ENCODE results near the gene ST3GAL4.
"Not testable (repeated sequence)": the region's sequence is repeated elsewhere in the genome, so short reads cannot be mapped to it uniquely, and the experiment has no call there.

ST3GAL4 gene

DNA sequence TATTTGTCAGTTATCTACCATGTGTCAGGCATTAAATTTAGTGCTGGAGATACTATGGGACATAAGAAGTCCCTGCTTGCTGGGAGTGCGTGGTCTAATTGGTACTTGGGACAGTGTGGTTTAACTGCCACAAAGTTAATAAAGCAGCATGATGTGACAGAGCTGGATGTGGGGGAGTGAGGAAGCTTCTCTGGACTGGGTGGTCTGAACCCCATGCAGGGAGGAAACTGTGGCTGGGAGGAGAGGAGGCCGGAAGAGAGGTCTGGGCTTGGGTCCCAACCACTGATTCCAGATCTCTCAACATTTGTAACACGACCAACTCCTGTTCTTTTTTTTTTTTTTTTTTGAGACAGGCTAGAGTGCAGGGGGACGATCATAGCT lies 37.1 kb downstream of the ST3GAL4 start:
- TF ChIP-seq, protein P1, sequence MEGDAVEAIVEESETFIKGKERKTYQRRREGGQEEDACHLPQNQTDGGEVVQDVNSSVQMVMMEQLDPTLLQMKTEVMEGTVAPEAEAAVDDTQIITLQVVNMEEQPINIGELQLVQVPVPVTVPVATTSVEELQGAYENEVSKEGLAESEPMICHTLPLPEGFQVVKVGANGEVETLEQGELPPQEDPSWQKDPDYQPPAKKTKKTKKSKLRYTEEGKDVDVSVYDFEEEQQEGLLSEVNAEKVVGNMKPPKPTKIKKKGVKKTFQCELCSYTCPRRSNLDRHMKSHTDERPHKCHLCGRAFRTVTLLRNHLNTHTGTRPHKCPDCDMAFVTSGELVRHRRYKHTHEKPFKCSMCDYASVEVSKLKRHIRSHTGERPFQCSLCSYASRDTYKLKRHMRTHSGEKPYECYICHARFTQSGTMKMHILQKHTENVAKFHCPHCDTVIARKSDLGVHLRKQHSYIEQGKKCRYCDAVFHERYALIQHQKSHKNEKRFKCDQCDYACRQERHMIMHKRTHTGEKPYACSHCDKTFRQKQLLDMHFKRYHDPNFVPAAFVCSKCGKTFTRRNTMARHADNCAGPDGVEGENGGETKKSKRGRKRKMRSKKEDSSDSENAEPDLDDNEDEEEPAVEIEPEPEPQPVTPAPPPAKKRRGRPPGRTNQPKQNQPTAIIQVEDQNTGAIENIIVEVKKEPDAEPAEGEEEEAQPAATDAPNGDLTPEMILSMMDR (IDR thresholded peaks at IDR 0.05; ENCODE audit: low read depth, low read length) = no peak
- Histone ChIP-seq H3K4me3 (ENCODE audit: low read depth, low read length) (no peak overlapping the region), H3K36me3 (no peaks in the 10 kb centered on the region), H3K9me3 (no peaks in the 10 kb centered on the region), H3K4me1 (peaks cover 10% of the 10 kb centered on the region), H3K27me3 (no peaks in the 10 kb centered on the region)
- no peak for DNase-seq

DNA sequence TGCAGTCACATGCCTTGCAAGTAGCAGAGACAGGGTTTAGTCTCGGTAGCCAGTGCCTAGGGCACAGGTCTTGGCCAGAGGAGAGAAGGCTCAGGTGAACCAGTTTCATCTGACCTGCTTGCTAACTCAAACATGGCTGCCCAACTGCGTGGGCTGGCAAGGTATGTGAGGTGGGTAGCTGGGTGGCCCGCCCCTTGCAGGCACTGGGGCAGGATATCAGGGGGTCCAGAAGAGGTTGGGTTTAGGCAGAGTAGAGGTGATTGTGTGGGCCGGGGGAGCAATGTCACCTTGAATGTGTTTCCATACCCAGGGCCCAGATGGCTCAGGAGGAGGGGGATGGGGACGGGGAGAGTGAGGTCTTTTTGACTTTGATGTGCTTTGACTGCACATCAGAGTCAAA lies 37.7 kb downstream of the ST3GAL4 start:
- no peaks in the 10 kb centered on the region for H3K9me3 ChIP-seq
- H3K4me1 ChIP-seq = peaks cover 10% of the 10 kb centered on the region
- H3K4me3 ChIP-seq (ENCODE audit: low read depth, low read length) = no peak overlapping the region
- H3K27me3 ChIP-seq = no peaks in the 10 kb centered on the region
- DNase-seq = no peak
- no peaks in the 10 kb centered on the region for H3K36me3 ChIP-seq
- TF ChIP-seq, protein P1 (IDR thresholded peaks at IDR 0.05; ENCODE audit: low read depth, low read length) = no peak

DNA sequence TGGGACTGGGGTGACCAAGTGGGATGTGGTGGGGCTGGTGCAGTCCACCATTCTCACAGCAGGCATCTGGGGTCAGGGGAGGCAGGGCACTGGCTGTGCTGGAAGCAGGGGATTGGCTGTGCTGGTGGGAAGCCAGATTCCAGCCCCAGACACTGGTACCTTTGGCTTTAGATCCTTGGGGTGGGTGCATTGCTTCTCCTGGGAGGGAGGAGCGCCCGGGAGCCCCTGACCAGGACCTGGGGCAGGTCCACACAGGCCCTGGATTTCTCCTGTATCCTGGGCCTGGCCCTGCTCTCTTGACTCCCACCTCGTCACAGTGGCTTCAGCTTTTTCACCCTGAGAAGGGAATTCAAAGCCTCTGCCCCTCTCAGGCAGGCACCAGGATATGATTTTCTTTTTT lies 38.5 kb downstream of the ST3GAL4 start:
- H3K9me3 ChIP-seq = no peaks in the 10 kb centered on the region
- no peaks in the 10 kb centered on the region for H3K36me3 ChIP-seq
- no peaks in the 10 kb centered on the region for H3K27me3 ChIP-seq
- TF ChIP-seq, protein P1 (IDR thresholded peaks at IDR 0.05; ENCODE audit: low read depth, low read length) = no peak
- no peak for DNase-seq
- H3K4me3 ChIP-seq (ENCODE audit: low read depth, low read length) = no peak overlapping the region
- H3K4me1 ChIP-seq = peaks cover 10% of the 10 kb centered on the region

DNA sequence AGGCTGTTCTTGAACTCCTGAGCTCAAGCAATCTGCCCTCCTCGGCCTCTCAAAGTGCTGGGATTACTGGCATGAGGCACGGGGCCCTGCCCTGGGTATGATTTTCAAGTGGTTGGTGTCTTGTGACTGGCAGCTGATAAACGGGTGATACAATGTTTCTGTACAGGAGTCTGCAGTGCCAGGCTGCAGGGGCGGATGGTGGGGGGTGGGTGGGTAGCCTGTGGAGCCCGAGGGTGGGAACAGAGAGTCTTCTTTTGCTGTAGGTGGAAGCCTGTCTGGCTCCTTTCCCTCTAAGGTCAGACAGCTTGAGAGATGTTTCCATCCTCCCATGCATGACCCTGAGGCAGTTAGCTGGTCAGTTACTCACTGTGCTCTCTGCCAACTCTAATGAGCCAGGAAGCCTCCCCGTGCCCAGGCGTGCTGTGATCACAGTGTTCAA lies 39.2 kb downstream of the ST3GAL4 start:
- DNase-seq, H3K27me3 ChIP-seq: not testable (repeated sequence)
- peaks cover 10% of the 10 kb centered on the region for H3K4me1 ChIP-seq

DNA sequence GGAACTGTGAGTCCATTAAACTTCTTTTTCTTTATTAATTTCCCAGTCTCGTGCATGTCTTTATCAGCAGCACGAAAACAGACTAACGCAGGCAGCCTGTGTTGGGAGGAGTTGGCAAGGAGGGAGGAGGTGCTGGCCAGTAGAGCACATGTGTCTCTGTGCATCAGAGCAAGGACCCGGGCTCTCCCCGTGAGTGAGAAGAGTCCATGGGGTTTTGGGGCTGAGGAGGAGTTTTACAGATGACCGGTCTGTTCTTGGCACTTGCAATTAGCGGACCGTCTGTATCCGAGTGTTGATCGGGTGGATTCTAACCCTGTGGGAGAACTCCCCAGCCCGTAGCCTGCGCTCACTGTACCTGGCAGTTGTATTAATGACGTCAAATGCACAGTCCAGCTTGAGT lies 40.3 kb downstream of the ST3GAL4 start:
- H3K4me1 ChIP-seq = peaks cover 10% of the 10 kb centered on the region
- not testable (repeated sequence) for H3K9me3 ChIP-seq; H3K4me3 ChIP-seq (ENCODE audit: low read depth, low read length); H3K36me3 ChIP-seq; H3K27me3 ChIP-seq; DNase-seq

More for the DNA sequence above, 39.2 kb downstream of the ST3GAL4 start:
- H3K9me3 ChIP-seq; H3K4me3 ChIP-seq (ENCODE audit: low read depth, low read length); H3K36me3 ChIP-seq: not testable (repeated sequence)

DNA sequence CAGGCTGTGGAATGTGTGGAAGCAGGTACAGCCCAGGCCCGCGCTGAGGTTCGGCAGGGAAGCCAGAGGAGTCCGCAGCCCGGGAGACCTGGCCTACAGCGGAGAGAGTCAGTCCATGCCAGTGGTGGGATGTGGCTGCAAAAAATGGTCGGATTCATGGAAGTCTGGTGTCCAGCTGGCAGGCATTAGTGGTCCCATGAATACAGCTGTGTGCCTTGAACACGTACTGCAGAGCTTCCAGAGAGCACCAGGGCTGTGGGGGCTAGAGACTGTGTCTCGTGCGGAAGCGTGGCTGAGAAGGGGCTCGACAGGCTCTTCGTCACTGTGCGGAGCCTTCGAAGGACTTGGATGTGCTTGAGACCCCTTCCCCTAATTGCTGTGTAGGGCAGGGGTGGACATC lies 40.8 kb downstream of the ST3GAL4 start:
- not testable (repeated sequence) for H3K4me3 ChIP-seq (ENCODE audit: low read depth, low read length); H3K36me3 ChIP-seq; H3K9me3 ChIP-seq; H3K27me3 ChIP-seq; DNase-seq
- peaks cover 10% of the 10 kb centered on the region for H3K4me1 ChIP-seq

DNA sequence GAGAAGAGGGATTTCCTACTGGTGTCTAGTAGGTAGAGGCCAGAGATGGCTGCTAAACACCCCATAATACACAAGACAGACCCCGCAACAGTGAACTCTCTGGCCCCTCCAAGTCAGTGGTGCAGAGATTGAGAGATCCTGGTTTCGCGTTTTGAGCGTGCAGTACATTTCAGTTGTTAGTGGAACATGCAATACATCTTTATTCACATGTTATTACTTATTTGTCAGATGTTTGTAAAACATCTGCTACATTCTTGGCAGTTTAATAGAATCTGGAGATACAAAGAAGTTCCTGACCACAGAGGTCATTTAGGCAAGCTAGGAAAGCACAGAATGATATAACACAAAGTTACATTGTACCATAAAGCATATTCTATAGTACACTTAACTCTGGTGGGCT lies 41.5 kb downstream of the ST3GAL4 start:
- Histone ChIP-seq H3K4me1 (peaks cover 4% of the 10 kb centered on the region), H3K27me3 (no peaks in the 10 kb centered on the region), H3K4me3 (ENCODE audit: low read depth, low read length) (no peak overlapping the region), H3K36me3 (no peaks in the 10 kb centered on the region), H3K9me3 (no peaks in the 10 kb centered on the region)
- TF ChIP-seq, protein P1 (IDR thresholded peaks at IDR 0.05; ENCODE audit: low read depth, low read length) = no peak
- DNase-seq = no peak

DNA sequence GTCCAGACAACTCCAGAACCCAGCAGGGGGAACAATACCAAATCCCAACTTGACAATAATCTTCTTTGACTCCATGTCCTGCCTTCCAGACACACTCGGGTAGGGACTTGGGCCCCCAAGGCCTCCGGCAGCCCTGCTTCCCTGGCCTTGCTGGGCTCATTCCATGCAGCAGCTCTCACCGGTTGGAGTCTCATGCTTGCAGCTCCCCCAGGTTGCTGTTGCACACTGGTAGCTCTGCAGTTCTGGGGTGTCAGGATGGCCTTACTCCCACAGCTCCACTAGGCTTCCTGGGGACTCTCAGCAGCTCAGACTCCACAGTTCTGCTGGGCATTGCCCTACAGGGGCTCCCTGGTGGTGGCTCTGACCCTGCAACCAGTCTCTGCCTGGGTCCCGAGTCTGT lies 42.8 kb downstream of the ST3GAL4 start:
- DNase-seq = no peak
- no peaks in the 10 kb centered on the region for H3K4me1 ChIP-seq
- H3K36me3 ChIP-seq = no peaks in the 10 kb centered on the region
- H3K9me3 ChIP-seq = no peaks in the 10 kb centered on the region
- TF ChIP-seq, protein P1 (IDR thresholded peaks at IDR 0.05; ENCODE audit: low read depth, low read length) = no peak
- H3K4me3 ChIP-seq (ENCODE audit: low read depth, low read length) = no peak overlapping the region
- no peaks in the 10 kb centered on the region for H3K27me3 ChIP-seq

Measured in BE2C (cell line).